Subcutaneous abdominal adipose tissue (tissue), 5 donors: Measurements from ENCODE around the gene OPCML.

ENCODE experiments used
- H3K27ac ChIP-seq: one replicate; pipeline ENCODE4 v1.7.0; 2013; ENCODE audit warnings: low read depth, mild to moderate bottlenecking, inconsistent platforms, low read length, moderate library complexity
- H3K27me3 ChIP-seq, 5 donors: one replicate each; pipeline ENCODE4 v1.7.0; 2013; ENCODE audit warnings: low read length in 5 of 5, inconsistent platforms in 1 of 5; ENCODE audit not compliant: control insufficient read depth in 5 of 5, insufficient read depth in 4 of 5
- H3K36me3 ChIP-seq, 5 donors: one replicate each; pipeline ENCODE4 v1.7.0; 2013; ENCODE audit warnings: low read length in 5 of 5; ENCODE audit not compliant: control insufficient read depth in 5 of 5, insufficient read depth in 5 of 5
- H3K4me1 ChIP-seq, 5 donors: one replicate each; pipeline ENCODE4 v1.7.0; 2013; ENCODE audit warnings: low read length in 5 of 5, mild to moderate bottlenecking in 3 of 5, moderate library complexity in 1 of 5; ENCODE audit not compliant: control insufficient read depth in 5 of 5, insufficient read depth in 5 of 5
- H3K4me3 ChIP-seq, 5 donors: one replicate each; pipeline ENCODE4 v1.7.0; 2013; ENCODE audit warnings: low read length in 5 of 5, low read depth in 1 of 5
- H3K9ac ChIP-seq, 5 donors: one replicate each; pipeline ENCODE4 v1.7.0; 2013; ENCODE audit warnings: low read length in 5 of 5, mild to moderate bottlenecking in 4 of 5, moderate library complexity in 3 of 5
- H3K9me3 ChIP-seq, 5 donors: one replicate each; pipeline ENCODE4 v1.7.0; 2013; ENCODE audit warnings: low read length in 5 of 5; ENCODE audit not compliant: control insufficient read depth in 5 of 5
- donor health status: healthy.
- donor health status: healthy.
- donor health status: healthy.
- donor health status: healthy.
- donor health status: healthy.

The OPCML gene

DNA sequence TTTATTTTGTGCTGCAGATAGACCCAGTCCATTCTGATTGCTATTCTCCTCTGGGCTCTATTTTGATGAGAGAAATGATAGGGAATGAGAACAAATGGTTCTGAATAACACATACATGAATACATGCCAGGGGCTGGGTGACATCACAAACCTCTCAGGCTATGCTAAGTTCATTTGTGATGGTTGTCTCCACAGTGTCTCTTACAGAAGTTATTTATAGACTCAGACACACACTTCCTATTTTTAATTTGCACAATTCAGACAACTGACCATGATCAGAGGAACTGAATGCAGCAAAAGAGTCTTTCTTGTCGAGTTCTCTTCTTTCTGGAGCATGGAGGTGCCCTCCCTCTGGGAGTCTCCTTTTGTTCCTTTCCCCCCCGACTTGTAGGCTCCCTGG lies 991.7 kb downstream of the OPCML start:
- Histone ChIP-seq H3K27ac (no peak overlapping the region), H3K9me3 (no peaks in the 10 kb centered on the region), H3K4me3 (no peak overlapping the region), H3K4me1 (peaks cover 0 to 3% (median 0%) of the 10 kb centered on the region in 5 donors), H3K27me3 (no peaks in the 10 kb centered on the region), H3K36me3 (no peaks in the 10 kb centered on the region), H3K9ac (no peak overlapping the region)

DNA sequence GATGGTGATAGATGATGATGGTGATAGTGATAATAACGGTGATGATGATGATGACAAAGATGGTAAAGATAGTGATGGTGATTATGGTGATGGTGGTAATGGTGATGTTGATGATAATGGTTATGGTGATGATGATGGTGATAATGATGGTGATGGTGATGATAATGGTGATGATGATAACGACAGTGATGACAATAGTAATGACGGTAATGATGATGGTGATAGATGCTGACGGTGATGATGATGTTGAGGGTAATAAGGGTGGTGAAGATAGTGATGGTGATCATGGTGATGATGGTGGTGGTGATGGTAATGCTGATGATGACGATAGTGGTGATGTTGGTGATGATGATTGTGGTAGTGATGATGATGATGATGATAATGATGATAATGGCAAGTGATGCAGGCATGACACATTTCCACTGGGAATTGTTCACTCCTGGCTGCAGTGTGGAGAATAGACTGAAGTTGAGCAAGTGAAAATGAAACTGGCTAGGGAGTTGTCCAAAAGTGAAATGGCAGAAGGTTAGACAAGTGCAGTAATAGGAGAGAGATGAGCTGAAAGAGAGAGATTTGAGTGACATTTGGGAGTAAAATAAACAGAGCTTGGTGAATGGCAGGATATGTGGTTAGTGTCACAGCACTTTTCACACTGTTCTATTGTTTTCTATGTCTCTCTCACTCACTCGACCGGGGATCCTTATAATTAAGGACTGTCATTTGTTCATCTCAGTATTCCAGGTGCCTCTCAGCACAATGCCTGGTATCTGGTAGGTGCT lies 992.5 kb downstream of the OPCML start:
- no peaks in the 10 kb centered on the region for H3K9me3 ChIP-seq
- no peak overlapping the region for H3K4me3 ChIP-seq
- no peak overlapping the region for H3K9ac ChIP-seq
- no peaks in the 10 kb centered on the region for H3K36me3 ChIP-seq
- no peak overlapping the region for H3K27ac ChIP-seq
- H3K4me1 ChIP-seq = peaks cover 0 to 3% (median 0%) of the 10 kb centered on the region in 5 donors
- no peaks in the 10 kb centered on the region for H3K27me3 ChIP-seq

DNA sequence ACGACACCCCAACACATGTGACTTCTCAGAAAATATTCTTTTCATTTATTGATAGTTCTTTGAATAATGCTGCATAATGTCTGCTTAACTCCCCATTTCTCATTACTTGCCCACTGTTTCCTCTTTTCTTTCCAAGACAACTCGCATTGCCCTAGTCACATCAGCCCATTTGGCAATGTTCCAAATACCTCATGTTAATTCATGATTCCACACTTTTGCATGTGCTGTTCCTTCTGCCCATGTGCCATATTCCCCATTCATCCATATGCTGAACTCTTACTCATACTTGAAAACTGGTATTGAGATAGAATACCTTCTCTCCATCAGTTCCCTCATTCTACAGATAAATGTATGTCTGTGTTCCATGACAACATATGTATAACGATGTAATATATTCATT lies 993.7 kb downstream of the OPCML start:
- Histone ChIP-seq H3K4me3 (no peak overlapping the region), H3K9ac (no peak overlapping the region), H3K27ac (no peak overlapping the region), H3K9me3 (no peaks in the 10 kb centered on the region), H3K4me1 (peaks cover 0 to 3% (median 0%) of the 10 kb centered on the region in 5 donors), H3K27me3 (no peaks in the 10 kb centered on the region), H3K36me3 (no peaks in the 10 kb centered on the region)

DNA sequence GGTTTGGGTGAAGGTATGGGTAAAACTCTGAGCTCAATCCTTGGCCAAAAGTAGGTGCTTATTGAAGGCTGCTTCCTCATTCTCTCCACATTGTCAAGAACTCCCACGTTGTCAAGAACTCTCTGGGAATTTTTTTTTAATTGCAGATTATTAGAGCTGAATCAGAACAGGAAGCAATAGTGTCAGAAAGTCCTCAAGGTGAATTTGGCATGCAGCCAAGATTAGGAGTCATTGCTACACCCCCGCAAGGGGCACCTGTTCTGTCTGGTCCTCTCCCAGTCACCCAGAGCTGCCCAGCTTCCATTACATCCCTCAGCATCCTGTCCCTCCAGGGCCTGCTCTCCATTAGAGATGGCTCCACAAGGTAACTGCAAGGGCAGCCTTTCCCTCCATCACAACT lies 996.5 kb downstream of the OPCML start:
- no peak overlapping the region for H3K9ac ChIP-seq
- H3K4me3 ChIP-seq = no peak overlapping the region
- no peaks in the 10 kb centered on the region for H3K36me3 ChIP-seq
- no peaks in the 10 kb centered on the region for H3K9me3 ChIP-seq
- no peaks in the 10 kb centered on the region for H3K27me3 ChIP-seq
- no peak overlapping the region for H3K27ac ChIP-seq
- H3K4me1 ChIP-seq = no peaks in the 10 kb centered on the region

- no peak overlapping the region for H3K4me3 ChIP-seq
- no peaks in the 10 kb centered on the region for H3K4me1 ChIP-seq
- no peaks in the 10 kb centered on the region for H3K36me3 ChIP-seq
- H3K9ac ChIP-seq = no peak overlapping the region
- no peak overlapping the region for H3K27ac ChIP-seq
- no peaks in the 10 kb centered on the region for H3K27me3 ChIP-seq
- H3K9me3 ChIP-seq = no peaks in the 10 kb centered on the region
Measured at GRCh38 chr11:132531921-132532320, 1000.4 kb downstream of the OPCML start.

GRCh38 chr11:132528181-132528580 lies 1004.1 kb downstream of the OPCML start:
- no peaks in the 10 kb centered on the region for H3K4me1 ChIP-seq
- no peak overlapping the region for H3K27ac ChIP-seq
- no peaks in the 10 kb centered on the region for H3K27me3 ChIP-seq
- H3K4me3 ChIP-seq = no peak overlapping the region
- no peaks in the 10 kb centered on the region for H3K9me3 ChIP-seq
- H3K36me3 ChIP-seq = no peaks in the 10 kb centered on the region
- no peak overlapping the region for H3K9ac ChIP-seq

DNA sequence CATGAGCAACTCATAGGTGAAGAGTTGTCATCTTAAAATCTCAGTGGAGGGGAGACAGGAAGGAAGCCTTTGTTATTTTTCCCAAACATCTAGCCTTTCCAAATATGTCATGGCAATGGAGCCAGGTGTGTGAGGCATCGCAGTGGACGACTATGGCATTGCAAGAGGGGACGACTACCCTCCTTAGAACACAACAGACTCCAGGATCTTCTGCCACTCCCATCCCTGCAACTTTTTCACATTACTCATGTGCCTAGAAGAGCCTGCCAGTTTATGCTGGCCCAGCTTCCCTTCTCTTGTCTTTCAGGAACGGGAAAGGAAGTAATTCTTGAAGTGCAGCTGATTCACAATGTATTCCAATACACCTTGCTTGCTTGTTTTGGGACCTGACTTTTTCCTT lies 1008.4 kb downstream of the OPCML start:
- Histone ChIP-seq H3K36me3 (no peaks in the 10 kb centered on the region), H3K27ac (no peak overlapping the region), H3K4me3 (no peak overlapping the region), H3K4me1 (no peaks in the 10 kb centered on the region), H3K9me3 (no peaks in the 10 kb centered on the region), H3K27me3 (no peaks in the 10 kb centered on the region), H3K9ac (no peak overlapping the region)

GRCh38 chr11:132520199-132520598 lies 1012.1 kb downstream of the OPCML start:
- H3K4me3 ChIP-seq = no peak overlapping the region
- no peaks in the 10 kb centered on the region for H3K9me3 ChIP-seq
- no peak overlapping the region for H3K9ac ChIP-seq
- H3K36me3 ChIP-seq = no peaks in the 10 kb centered on the region
- H3K27me3 ChIP-seq = peaks cover 0 to 2% (median 0%) of the 10 kb centered on the region in 5 donors
- no peak overlapping the region for H3K27ac ChIP-seq
- no peaks in the 10 kb centered on the region for H3K4me1 ChIP-seq

DNA sequence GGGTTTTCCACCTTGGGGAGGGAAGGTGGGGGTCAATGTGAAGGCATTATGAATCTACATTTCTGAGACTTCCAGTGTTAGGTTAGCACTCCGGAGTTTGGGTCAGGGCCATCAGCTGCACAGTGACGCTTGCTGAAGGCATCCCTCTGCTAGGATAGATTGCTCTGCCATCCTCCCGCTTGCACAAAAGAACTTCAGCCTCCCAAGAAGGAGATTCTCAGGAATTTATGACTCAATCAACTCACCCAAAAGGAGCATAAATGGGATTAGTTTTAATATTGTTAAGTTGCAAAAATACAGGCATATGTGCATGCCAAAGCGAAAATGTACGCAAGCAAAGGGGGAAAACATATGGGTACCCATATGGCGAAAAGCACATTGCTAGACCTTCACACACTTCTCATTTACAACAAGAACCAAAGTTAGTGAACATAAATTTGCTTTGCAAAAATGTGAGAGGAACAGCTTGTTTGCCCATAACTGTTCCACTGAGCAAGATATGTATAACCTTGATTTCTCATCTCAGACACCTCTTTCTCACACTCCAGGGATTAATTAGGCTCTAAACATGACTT lies 1013.0 kb downstream of the OPCML start:
- H3K27ac ChIP-seq = no peak overlapping the region
- H3K9me3 ChIP-seq = no peaks in the 10 kb centered on the region
- H3K36me3 ChIP-seq = no peaks in the 10 kb centered on the region
- no peak overlapping the region for H3K9ac ChIP-seq
- no peak overlapping the region for H3K4me3 ChIP-seq
- peaks cover 0 to 2% (median 0%) of the 10 kb centered on the region in 5 donors for H3K27me3 ChIP-seq
- no peaks in the 10 kb centered on the region for H3K4me1 ChIP-seq

DNA sequence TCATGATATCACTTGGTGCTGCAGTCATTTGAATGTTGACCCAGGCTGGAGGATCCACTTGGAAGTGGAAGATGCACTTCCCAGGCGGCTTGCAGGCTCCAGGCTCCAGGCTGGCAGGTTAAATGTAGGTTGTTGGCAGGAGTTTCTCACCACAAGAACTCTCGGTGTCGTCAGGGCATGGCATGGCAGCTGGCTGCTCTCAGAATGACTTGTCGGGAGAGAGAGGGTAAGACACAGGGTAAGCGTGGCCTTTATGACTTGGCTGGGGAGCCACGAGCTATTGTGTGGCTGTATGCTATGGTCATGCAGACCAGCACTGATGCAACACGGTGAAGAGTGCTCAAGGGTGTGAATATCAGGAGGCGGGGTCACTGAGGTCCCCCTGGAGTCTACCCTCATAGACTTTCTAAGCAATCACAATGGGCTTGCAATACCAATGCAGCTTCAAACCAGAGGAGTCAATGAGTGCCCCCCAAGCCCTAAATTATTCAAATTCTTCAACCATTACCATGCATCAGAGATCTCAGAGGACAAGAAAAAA lies 1027.7 kb downstream of the OPCML start:
- no peaks in the 10 kb centered on the region for H3K36me3 ChIP-seq
- H3K4me1 ChIP-seq = no peaks in the 10 kb centered on the region
- H3K4me3 ChIP-seq = no peak overlapping the region
- no peak overlapping the region for H3K9ac ChIP-seq
- H3K27ac ChIP-seq = no peak overlapping the region
- H3K27me3 ChIP-seq = no peaks in the 10 kb centered on the region
- peaks cover 0 to 5% (median 4%) of the 10 kb centered on the region in 5 donors for H3K9me3 ChIP-seq
